B cell (primary cell): ENCODE measurements around the gene AK9. TPM values are rescaled to one million over a fixed set of nuclear protein-coding genes. Genes with fewer than 3 reads are reported as not detected.

Experiments
- ATAC-seq: fragments of 200-7000 bp; cut with Tn5 transposase; one replicate; pipeline ENCODE4 v1.10.0; 2021; ENCODE audit warnings: low read depth, mild to moderate bottlenecking, moderate number of reproducible peaks, moderate library complexity
- CTCF ChIA-PET: fragments of 350-600 bp; sonication (Branson Sonifier 250); formaldehyde crosslinking; loops from one replicate; lab custom pipeline; 2021; ENCODE audit warnings: antibody characterized with exemption, inconsistent platforms; lab: Charles Lee
- POLR2A ChIA-PET: fragments of 350-600 bp; sonication (Branson Sonifier 250); formaldehyde crosslinking; loops from one replicate; lab custom pipeline; 2021; ENCODE audit warnings: antibody characterized with exemption; lab: Charles Lee
- DNase-seq: peaks from one replicate; pipeline ENCODE4 v3.0.0; 2013
- H2AFZ ChIP-seq: 2 replicates; pipeline ENCODE4 v1.6.1; 2012; ENCODE audit warnings: mild to moderate bottlenecking, low read depth, low read length; ENCODE audit not compliant: insufficient read depth, poor library complexity, severe bottlenecking
- H3K27ac ChIP-seq, 2 donors: 1 replicate in 1 of 2; 2 replicates in 1 of 2; pipeline ENCODE4 v1.5.1; 2012 to 2013; ENCODE audit warnings: low read length in 2 of 2, mild to moderate bottlenecking in 2 of 2, moderate library complexity in 1 of 2
- H3K27me3 ChIP-seq, 4 experiments: fragments of 200-600 bp in 1 of 4; sonication (generic) in 1 of 4; replicated peaks in 1 of 4; 1 replicate in 2 of 4; 2 replicates in 2 of 4; pipeline versions ENCODE4 v1.6.1 to v1.7.0; 2013 to 2016; ENCODE audit warnings: low read length in 3 of 4, mild to moderate bottlenecking in 2 of 4, mixed read lengths in 1 of 4, moderate library complexity in 1 of 4; ENCODE audit not compliant: insufficient read depth in 4 of 4, control insufficient read depth in 3 of 4; ENCODE audit errors: control extremely low read depth in 1 of 4
- H3K36me3 ChIP-seq, 2 experiments: replicated peaks in 1 of 2; 1 replicate in 1 of 2; 2 replicates in 1 of 2; pipeline versions ENCODE4 v1.6.1 to v1.7.1; 2013; ENCODE audit warnings: low read length in 1 of 2; ENCODE audit not compliant: insufficient read depth in 2 of 2, control insufficient read depth in 1 of 2; ENCODE audit errors: control extremely low read depth in 1 of 2, extremely low read depth in 1 of 2
- H3K4me1 ChIP-seq, 2 donors: fragments of 200-600 bp in 1 of 2; sonication (generic) in 1 of 2; 1 replicate in 1 of 2; 2 replicates in 1 of 2; pipeline versions ENCODE4 v1.5.1 to v1.6.1; 2013 to 2017; ENCODE audit warnings: low read length in 2 of 2; ENCODE audit not compliant: control insufficient read depth in 2 of 2, insufficient read depth in 2 of 2
- H3K4me2 ChIP-seq: replicated peaks from 2 replicates; pipeline ENCODE3; 2012; ENCODE audit warnings: mild to moderate bottlenecking, low read depth, low read length; ENCODE audit not compliant: poor library complexity, severe bottlenecking
- H3K4me3 ChIP-seq, 5 experiments: fragments of 200-600 bp in 1 of 5; sonication (generic) in 1 of 5; 1 replicate in 3 of 5; 2 replicates in 2 of 5; pipeline versions ENCODE4 v1.5.1 to v1.7.0; 2011 to 2016; ENCODE audit warnings: low read length in 4 of 5, mild to moderate bottlenecking in 4 of 5, low read depth in 2 of 5, control low read depth in 1 of 5, moderate library complexity in 1 of 5; ENCODE audit not compliant: insufficient read depth in 1 of 5; ENCODE audit errors: control extremely low read depth in 1 of 5, extremely low read depth in 1 of 5
- H3K79me2 ChIP-seq: fragments of 200-600 bp; sonication (generic); one replicate; pipeline ENCODE4 v1.6.0; 2016; ENCODE audit warnings: low read length; ENCODE audit not compliant: control insufficient read depth, insufficient read depth
- H3K9ac ChIP-seq: fragments of 200-600 bp; sonication (generic); 2 replicates; pipeline ENCODE4 v1.6.1; 2017; ENCODE audit warnings: mild to moderate bottlenecking, low read length, moderate library complexity
- H3K9me3 ChIP-seq, 3 donors: one replicate each; pipeline versions ENCODE4 v1.6.1 to v1.7.1; 2013; ENCODE audit warnings: low read length in 2 of 3; ENCODE audit not compliant: control insufficient read depth in 2 of 3, insufficient read depth in 1 of 3; ENCODE audit errors: control extremely low read depth in 1 of 3
- H4K20me1 ChIP-seq: 2 replicates; pipeline ENCODE4 v1.6.0; 2012; ENCODE audit warnings: mild to moderate bottlenecking, low read length; ENCODE audit not compliant: insufficient read depth, control insufficient read depth, poor library complexity, severe bottlenecking
- H3K27ac Mint-ChIP-seq: one replicate; pipeline ENCODE4 v1.8.0; 2021; ENCODE audit warnings: mixed read lengths
- H3K27me3 Mint-ChIP-seq: one replicate; pipeline ENCODE4 v1.8.0; 2021; ENCODE audit warnings: mixed read lengths
- H3K4me1 Mint-ChIP-seq: one replicate; pipeline ENCODE4 v1.8.0; 2021; ENCODE audit warnings: mixed read lengths
- H3K4me3 Mint-ChIP-seq: one replicate; pipeline ENCODE4 v1.8.0; 2021; ENCODE audit warnings: mixed read lengths
- H3K9me3 Mint-ChIP-seq: one replicate; pipeline ENCODE4 v1.8.0; 2022; ENCODE audit warnings: mixed read lengths; ENCODE audit not compliant: insufficient read depth
- EZH2 ChIP-seq: IDR thresholded peaks from 2 replicates; pipeline ENCODE4 v1.6.1; 2012; ENCODE audit warnings: borderline replicate concordance, low read depth, mild to moderate bottlenecking, moderate library complexity, low read length; ENCODE audit not compliant: insufficient read depth, poor library complexity, severe bottlenecking
- WGBS: methylation state at CpG from one replicate; pipeline ENCODE4 v1.1.5; 2013; ENCODE audit warnings: missing lambda C conversion rate; ENCODE audit not compliant: insufficient coverage; 5-methylcytosine and 5-hydroxymethylcytosine counted together
- intact Hi-C: fragments of 100-400 bp; cut with micrococcal nuclease; formaldehyde crosslinking; loops from one replicate; pipeline ENCODE4 v1.10.0; 2022
- polyA minus RNA-seq: library from RNA; depleted of rRNA, polyadenylated mRNA; stranded (reverse); fragments of >200 nt; gene quantifications from 2 replicates; pipeline ENCODE4 v1.2.3, GENCODE V29; 2012
- polyA plus RNA-seq: library from polyadenylated mRNA; depleted of rRNA; stranded (reverse); fragments of >200 nt; gene quantifications from 2 replicates; pipeline ENCODE4 v1.2.3, GENCODE V29; 2012
- total RNA-seq, 2 donors: library from RNA; stranded (reverse); fragments of 120-200 nt in 1 of 2; gene quantifications; 1 replicate in 1 of 2; 2 replicates in 1 of 2; pipeline versions ENCODE4 v1.2.3 to v1.2.4, GENCODE V29; 2013 to 2022
- TF ChIP-seq, protein P1 (sequence below): fragments of 200-600 bp; IDR thresholded peaks from one replicate; pipeline ENCODE4 v1.8.0; 2022; ENCODE audit warnings: antibody characterized with exemption, mild to moderate bottlenecking

The AK9 gene
- total RNA-seq (26.5 and 27.1 TPM in 2 replicates), polyA plus RNA-seq (6.4 and 9.9 TPM in 2 replicates), polyA minus RNA-seq (5.1 and 6.5 TPM in 2 replicates)
- 19.6 TPM for total RNA-seq (2013)

DNA sequence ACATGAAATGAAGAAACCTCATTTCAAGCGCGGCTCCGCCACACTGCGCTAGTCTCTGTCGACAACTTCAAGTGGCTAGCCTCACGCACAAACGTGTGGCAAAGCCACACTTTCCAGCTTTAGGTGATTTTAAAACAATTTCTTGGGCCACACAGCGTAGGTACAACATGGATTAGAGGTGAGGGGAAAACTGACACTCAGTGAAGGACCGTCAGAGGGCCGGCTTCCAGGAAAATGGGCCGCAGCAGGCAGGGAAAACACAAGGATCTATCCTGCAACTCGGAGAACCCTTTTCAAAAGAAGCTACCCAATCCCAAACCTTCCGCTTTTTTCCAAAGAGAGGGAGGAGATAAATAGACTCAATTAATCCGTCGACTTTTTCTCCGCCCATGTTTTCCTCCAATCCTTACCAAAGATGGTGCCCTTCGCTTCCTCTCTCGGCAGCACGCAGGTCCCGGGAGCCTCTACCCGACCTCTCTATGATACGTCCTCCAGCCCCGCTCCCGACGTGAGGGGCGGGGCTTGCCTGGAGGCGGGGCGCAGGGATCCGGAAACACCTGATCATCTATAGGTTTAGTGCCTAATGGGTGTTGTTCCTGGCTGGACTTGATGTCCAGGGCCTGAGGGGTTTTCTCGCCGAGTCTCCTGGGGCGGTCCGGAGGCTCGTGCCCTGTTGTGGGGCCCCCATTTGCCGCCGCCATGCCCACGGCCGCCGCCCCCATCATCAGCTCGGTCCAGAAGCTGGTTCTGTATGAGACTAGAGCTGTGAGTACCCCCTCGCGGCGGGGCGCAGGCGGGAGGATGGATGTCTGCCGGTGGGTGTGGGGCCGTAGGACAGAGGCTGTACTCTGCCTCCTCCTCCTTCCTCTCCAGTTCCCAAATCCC, at the start of gene AK9, which contains the start of gene FIG4:
Gene AK9, minus strand, starts transcription at position 466 of the 885 bp plus-strand sequence. CDS start 15,457 bp downstream, outside the sequence.
Gene FIG4, plus strand, starts transcription at position 560 of the 885 bp plus-strand sequence. Its CDS starts 140 bp downstream, at position 700.
- peaks cover 3 to 8% of the 10 kb centered on the region in 2 experiments for H3K36me3 ChIP-seq
- H3K4me3 Mint-ChIP-seq, result peak within 1 kb of the TSS; percentile 90
- H3K4me1 Mint-ChIP-seq, result peaks cover 39% of the 10 kb centered on the region
- H3K79me2 ChIP-seq, result peaks cover 52% of the 10 kb centered on the region
- peak within 1 kb of the TSS; percentile 95 for H2AFZ ChIP-seq
- H3K4me2 ChIP-seq, result peak within 1 kb of the TSS; percentile 85
- ChIA-PET CTCF (interaction anchor here (0.5 to 7.3 kb wide), 7 partner anchors 12 to 1548 kb away, joined by 3 to 73 read pairs (median 4); partner anchors contain the start of gene CD164), POLR2A (interaction anchor here (1.3 to 1.8 kb wide), 4 partner anchors 204 to 308 kb away, joined by 3 to 9 read pairs (median 6); partner anchors contain the start of genes CD164 and MICAL1)
- H3K9ac ChIP-seq, result peak within 1 kb of the TSS; percentile 96
- H3K4me1 ChIP-seq, result peaks cover 26 to 29% of the 10 kb centered on the region in 2 donors
- no peaks in the 10 kb centered on the region for H3K27me3 ChIP-seq
- no peak for TF ChIP-seq EZH2
- TF ChIP-seq, protein P1, sequence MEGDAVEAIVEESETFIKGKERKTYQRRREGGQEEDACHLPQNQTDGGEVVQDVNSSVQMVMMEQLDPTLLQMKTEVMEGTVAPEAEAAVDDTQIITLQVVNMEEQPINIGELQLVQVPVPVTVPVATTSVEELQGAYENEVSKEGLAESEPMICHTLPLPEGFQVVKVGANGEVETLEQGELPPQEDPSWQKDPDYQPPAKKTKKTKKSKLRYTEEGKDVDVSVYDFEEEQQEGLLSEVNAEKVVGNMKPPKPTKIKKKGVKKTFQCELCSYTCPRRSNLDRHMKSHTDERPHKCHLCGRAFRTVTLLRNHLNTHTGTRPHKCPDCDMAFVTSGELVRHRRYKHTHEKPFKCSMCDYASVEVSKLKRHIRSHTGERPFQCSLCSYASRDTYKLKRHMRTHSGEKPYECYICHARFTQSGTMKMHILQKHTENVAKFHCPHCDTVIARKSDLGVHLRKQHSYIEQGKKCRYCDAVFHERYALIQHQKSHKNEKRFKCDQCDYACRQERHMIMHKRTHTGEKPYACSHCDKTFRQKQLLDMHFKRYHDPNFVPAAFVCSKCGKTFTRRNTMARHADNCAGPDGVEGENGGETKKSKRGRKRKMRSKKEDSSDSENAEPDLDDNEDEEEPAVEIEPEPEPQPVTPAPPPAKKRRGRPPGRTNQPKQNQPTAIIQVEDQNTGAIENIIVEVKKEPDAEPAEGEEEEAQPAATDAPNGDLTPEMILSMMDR, result peak; percentile 26
- H3K27ac Mint-ChIP-seq, result peak within 1 kb of the TSS; percentile 99
- H3K4me3 ChIP-seq, result peak within 1 kb of the TSS; percentile 82 to 99 (median 93)
- DNase-seq (peak; percentile 91), ATAC-seq (peak; percentile 92)
- H3K27me3 Mint-ChIP-seq, result no peaks in the 10 kb centered on the region
- no peaks in the 10 kb centered on the region for H3K9me3 ChIP-seq
- under 1% methylated on average over 23 of the region's 47 CpGs for WGBS
- H4K20me1 ChIP-seq, result no peaks in the 10 kb centered on the region
- intact Hi-C loops, result loop anchor here (1.0 to 10.0 kb wide), 8 partner anchors 14 to 1184 kb away; partner anchors contain the start of genes AMD1, CDC40, MICAL1 and PPIL6
- H3K9me3 Mint-ChIP-seq, result peaks cover 2% of the 10 kb centered on the region
- H3K27ac ChIP-seq, result peak within 1 kb of the TSS; percentile 77 to 93
